CD4-positive, alpha-beta T cell treated with Interleukin-15 for 1 hour (primary cell): ENCODE results near the gene TTLL9.
A peak's percentile ranks its signal among the peaks of the same experiment; 100 is the strongest.

ENCODE experiments used
- DNase-seq: peaks from one replicate; pipeline ENCODE4 v3.0.0-alpha.2; 2020

The TTLL9 gene

DNA sequence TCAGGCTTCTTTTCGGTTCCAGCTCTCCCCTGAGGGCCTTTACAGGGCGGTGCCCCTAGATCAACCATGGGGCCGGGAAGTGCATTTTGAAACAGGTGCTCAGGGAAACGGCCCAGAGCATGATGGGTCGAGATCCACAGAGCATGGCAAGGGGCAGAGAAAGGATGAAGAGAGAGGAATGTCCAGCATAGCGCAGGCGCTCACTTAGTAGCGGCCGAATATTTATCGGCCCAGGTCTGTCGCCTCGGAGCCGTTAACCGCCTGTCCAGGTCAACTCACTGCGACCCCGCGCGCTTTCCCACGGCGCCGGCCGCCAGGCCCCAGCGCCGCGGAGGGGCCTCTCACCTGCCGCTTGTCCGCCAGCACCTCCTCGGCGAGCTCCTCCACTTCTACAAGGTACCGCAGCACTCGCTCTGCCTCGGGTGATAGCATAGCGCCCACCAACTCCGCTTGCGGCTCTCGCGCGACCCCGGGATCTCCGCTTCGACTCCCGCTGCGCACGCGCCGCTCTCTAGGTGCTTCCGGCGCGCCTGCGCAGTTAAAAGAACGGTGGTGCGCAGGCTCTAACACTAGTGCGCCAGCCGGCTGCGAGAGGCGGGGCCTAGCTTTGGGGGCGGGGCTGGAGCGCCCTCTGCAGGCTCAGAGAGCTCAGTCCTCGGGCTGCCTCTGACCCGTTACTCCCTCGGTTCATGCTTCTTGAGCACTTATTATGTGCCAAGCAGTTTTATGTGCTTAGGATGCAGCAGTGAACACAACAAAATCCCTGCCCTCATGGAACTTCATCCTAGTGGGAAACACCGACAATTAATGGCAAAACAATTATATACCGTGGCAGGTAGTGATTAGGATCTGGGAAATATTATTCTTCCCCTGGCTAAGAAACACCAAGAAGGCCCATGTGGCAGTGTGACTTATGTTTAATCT is 81.4 kb downstream of the TTLL9 start, which contains the start of gene PDRG1:
Gene PDRG1, minus strand, starts transcription at position 517 of the 924 bp plus-strand sequence. Its CDS starts 85 bp downstream, at position 432.
- DNase-seq, result peak; percentile 96

- DNase-seq, result no peak
Observed at GRCh38 chr20:31953556-31954148, 83.2 kb downstream of the TTLL9 start.

DNA sequence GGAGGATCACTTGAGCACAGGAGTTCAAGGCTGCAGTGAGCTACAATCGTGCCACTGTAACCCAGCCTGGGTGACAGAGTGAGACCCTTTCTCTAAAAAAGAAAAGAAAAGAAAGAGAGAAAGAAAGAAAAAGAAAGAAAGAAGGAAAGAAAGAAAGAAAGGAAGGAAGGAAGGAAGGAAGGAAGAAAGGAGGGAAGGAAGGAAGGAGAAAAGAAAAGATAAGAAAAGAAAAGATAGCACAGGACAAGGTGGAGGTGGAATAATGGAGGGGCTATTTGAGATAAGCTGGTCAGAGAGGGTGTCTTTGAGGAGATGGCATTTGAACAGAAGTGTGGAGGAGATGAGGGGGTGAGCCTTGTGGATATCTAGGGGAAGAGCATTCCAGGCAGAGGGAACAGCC is 84.1 kb downstream of the TTLL9 start:
- DNase-seq, result no peak

DNA sequence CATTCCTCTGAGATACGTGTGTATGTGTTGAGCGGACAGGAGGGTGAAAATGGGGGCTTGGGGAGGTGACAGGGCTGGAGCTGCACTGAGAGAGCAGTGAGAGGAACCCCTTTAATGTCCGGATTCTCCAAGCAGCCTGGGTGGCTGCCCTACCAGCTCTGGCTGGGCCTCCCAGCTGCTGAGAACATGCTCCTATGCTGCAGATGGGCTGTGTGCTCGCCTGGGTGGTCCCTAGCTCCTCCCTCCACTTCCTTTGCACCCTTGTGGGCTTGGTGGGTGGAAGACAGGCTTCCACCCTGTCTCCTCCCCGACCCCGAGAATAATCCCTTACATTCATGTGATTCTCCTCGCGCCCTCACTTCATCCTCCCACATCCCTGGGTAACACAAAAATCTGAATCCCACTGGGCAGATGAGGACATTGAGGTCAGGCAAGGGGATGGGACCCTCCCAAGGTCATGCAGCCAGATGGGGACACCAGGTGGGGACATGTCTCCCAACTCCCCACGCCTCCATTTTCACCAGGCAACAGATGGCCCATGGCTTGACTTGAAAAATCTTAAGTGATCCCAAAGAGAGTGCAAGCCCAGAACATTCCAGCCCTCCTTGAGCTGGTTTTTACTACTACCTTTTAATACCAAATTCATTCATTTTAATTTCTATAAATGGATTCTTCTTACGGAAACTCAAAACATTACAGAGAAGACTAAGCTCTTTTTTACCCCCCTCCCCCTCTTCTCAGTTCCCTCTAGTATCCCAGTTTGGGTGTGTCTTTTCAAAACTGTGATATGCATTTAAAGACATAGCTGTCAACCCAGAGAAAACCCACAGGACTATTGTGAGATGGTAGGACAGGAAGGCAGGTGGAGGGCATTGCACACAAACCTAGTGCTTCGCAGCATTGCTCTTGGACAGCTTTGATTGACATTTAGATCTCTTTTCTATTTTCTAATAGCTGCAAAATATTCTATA is 86.4 kb downstream of the TTLL9 start:
- no peak for DNase-seq

DNA sequence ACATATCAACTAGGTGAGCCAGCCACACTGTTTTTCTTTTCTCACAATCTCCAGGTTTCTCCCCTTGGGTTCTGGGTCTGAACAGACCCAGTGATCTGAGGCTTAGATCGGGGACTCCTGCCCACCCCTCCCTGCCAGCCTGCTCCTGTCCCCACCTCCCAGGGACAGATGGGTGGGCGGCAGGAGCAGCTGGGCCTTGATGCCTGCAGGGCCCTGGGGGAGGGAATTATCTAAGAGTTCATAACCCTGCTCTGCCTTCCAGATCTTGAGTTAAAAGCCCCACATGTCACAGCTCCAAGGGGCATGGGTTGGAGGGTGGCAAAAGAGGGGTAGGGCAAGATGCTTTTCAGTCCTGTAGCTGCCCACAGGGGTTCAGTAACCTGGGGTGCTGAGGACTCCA is 92.3 kb downstream of the TTLL9 start:
- DNase-seq, result no peak

DNA sequence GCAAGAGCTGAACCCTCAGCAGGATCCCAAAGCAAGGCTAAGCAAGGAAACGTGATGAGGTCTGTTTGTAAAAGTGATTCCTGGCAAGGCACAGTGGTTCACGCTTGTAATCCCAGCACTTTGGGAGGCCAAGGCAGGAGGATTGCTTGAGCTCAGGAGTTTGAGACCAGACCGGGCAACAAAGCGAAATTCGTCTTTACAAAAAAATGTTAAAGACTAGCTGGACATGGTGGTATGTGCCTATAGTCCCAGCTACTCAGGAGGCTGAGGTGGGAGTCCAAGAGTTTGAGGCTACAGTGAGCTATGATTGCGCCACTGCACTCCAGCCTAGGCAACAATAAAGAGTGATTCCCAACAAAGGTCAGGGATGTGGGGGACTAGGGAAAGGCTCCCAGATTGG is 93.5 kb downstream of the TTLL9 start:
- no peak for DNase-seq

DNA sequence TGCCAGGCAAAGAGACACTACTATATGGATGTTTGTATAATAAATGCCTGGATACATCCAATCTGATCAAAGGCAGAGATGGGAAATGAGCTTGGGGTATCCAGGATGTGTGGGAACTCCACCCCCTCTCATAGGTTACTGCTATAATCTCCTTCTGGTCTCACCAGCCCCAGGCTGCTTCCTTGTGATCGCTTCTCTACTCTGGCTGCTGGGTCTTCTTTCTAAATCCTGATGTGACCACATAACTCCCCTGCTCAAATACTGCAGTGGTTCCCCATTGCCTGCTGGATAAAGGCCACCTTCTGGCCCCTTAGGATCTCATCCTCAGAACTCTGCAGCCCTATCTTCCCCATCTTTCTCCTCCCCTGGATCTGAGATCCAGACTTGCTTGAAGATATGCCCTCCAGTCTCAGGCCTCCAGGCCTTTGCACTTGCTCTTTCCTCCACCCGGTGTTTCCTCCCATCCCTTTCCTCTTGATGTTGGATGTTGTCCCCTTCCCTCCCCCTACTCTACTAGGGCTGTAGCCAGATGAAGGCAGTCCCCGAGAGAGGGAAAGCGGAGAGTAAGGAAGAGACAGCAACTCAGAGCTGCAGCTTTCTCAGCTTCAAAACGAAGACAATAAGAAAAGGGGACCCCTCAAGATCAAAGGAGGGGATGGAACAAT is 96.7 kb downstream of the TTLL9 start:
- DNase-seq, result no peak

GRCh38 chr20:31967830-31968249 is 97.4 kb downstream of the TTLL9 start, which contains the start of gene XKR7:
XKR7 (plus strand) TSS chr20:31968151; CDS start chr20:31968176, 25 bp downstream.
- DNase-seq, result peak; percentile 30

GRCh38 chr20:31968291-31969126 is 98.1 kb downstream of the TTLL9 start:
- DNase-seq, result peak; percentile 68

- no peak for DNase-seq
Observed at GRCh38 chr20:31969991-31970390, 99.6 kb downstream of the TTLL9 start.

DNA sequence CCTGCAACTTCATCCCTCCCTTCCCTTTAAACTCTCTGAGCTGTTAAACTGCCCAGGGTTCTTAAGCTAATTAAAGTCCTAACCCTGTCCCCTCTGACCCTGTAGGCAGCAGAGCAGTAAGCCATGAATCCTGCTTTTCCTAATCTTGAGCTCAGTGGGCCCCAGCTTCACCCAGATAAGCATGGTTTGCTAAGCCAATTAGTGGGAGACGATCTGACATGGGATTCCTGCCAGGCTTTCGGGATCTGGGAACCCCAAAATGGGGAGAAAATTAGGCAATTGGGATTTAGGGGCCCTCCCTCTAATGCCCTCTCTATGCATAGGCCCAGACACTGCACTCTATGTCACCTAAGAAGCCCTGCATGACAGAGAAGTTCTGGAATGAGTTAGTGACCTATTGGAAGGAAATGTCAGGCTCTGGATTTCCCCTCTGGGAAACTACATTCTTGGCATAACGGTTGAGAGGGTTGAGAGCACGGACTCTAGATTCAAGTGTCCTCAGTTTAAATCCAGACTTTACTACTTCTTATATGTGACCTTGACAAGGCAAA is 102.1 kb downstream of the TTLL9 start:
- no peak for DNase-seq

GRCh38 chr20:31974296-31974695 is 103.9 kb downstream of the TTLL9 start:
- no peak for DNase-seq

DNA sequence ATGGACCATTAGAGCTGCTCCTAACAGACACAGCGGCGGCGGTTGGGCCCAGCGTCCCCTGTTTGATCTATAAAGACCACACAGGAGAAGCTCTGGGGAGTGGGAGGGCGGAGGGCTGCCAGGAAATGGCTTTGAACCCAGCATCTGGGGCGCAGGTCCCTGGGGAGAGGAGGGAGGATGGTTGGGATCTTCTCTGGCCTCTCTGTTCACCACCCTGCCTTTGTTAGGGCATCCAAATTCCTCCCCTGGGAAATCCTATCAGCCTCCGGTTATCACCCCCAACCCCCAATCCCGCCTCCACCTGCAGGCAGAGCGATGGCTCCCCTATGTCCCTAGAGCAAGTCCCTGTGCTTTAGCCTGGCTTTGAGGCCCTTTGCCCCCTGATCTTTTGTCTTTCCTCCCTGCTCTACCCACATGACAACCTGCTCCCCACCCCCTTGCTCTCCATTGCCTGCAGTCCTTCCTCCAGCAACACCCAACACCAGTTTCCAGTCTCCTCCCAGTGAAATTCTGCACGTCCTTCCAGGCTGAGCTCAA is 104.6 kb downstream of the TTLL9 start:
- DNase-seq, result no peak

DNA sequence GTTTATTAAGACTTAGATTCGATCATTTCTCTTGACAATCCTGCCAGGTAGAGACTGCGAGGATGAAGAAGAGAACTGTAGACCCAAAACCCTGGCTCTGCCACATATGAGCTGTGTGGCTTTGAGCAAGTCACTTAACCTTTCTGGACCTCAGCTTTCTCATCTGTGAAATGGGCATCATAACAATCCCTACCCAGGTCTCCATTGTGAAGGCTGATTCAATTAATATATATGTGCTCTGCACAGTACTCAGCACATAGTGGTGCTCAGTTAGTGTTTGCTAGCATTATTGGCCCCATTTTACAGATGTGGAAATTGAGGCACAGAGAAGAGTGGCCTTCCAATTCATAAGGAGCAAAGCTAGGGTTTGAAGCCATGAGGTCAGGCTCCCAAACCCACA is 105.4 kb downstream of the TTLL9 start:
- DNase-seq, result no peak

DNA sequence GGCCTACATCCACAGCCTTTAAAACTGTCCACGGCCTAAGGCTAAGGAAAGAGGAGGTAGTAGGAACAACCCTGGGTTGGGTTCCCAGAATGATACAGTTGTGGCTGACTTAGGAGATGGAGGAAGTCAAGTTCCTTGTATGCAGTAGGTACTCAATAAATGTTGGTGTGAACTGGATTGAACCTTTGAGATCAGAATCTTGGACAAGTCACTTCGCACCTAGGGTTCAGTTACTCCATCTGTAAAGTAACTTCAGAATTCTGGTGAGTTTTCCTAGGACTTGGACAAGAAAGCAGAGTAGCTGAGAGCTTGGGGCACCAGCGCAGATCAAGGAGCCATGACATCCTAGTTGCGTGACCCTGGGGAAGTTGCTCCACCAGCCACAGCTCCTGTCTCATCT is 106.6 kb downstream of the TTLL9 start:
- no peak for DNase-seq

DNA sequence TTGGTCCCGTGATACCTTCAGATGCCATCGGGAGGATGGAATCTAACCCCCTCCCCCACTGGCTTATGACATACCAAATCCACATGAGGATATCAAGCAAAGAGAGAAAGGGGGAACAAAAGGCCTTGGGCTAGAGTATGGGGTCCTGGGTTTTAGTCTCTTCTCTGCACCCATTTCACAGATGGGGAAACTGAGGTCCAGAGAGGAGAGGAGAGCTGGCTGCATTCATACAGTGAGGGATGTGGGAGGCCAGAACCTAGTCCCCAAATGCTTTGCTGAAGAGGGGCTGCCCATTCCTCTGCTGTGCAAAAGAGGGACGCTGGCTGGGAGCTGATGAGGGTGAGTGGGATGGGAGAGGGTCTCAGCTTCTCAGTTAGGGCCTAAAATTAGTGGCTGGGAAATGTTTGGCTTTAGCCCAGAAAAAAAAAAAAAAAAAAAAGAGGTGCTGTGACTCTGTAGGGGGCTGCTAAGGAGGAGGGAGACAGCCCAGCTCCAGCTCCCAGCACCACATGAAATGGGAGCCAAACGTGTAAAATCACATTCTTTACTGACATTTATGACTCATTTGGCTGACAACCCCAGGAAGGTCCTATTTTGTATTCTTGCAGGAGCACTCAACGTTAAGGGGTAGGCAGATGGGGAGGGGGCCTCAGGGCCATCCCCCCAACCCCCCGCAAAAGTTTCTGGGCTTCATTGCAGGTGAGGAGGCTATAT is 109.4 kb downstream of the TTLL9 start:
- DNase-seq, result no peak

DNA sequence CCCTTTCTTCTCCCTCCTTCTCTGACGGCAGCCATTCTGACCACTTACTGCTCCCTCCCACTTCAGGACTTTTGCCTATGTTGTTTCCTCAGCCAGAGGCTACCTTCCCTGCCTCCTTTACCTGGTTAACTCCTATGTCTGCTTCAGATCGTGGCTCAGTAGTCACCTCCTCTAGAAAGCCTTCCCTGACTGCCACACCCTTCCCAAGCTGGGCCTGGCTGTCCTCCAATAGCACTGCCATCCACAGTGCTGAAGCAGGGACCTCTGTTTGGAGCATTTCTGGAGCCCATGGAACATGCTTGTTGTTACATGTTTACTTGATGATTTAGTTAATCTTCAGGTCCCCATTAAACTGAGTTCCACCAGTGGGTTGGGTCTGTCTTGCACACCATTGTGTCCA is 111.3 kb downstream of the TTLL9 start:
- no peak for DNase-seq

- DNase-seq, result no peak
Observed at GRCh38 chr20:31984981-31985471, 114.6 kb downstream of the TTLL9 start.

- no peak for DNase-seq
Observed at GRCh38 chr20:31987744-31988143, 117.3 kb downstream of the TTLL9 start.
